ENCODE measurements around the gene DPCD. TPM values are rescaled to one million over a fixed set of nuclear protein-coding genes. Genes with fewer than 3 reads are reported as not detected.

The DPCD gene
- total RNA-seq, 1 donor from 2014 or later = 71.1 TPM

DNA sequence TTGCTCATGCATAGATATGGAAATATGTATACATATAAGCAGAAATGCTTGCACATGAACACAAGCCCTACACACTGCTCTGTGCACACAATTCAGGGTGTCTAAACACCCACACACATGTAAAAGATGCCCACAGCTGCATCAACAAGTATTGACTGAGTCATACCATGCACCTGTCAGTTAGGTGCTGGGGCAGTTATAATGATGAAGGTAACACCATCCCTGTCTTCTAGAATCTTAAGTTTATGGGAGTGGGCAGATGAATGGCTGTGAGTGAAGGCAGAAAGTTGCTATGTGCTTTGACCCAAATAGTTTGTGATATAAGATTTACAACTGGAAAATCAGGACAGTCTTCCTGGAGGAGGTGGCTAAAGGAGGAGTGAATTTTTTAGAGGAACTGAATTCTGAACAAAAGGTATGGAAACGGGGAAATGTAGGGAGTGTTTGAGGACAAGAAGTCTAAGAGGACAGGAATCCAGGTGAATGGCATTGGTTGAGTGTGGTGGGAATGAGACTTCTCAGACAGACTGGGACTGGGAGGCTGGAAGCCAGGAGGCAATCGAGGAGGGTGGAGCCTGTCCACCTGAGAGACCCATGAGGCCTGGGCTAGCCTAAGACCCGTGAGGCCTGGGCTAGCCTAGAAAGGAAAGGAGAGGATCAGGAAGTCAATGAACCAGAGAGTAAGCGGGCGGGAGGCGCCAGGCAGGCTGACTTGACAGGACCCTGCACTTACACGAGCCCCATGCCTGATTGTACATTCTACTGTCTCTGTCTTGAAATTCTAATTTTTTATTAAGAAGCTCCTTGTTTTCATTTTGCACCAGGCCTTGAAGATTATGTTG, 20.7 kb upstream of the DPCD start:
- H3K9ac ChIP-seq = no peak overlapping the region
- H3K79me2 ChIP-seq (ENCODE audit: low read depth) = no peaks in the 10 kb centered on the region
- no peaks in the 10 kb centered on the region for H3K36me3 ChIP-seq
- Mint-ChIP-seq H3K27me3 (ENCODE audit: insufficient read depth, low read depth) (peaks cover 40% of the 10 kb centered on the region), H3K4me3 (no peak overlapping the region), H3K36me3 (no peaks in the 10 kb centered on the region), H3K9me3 (no peaks in the 10 kb centered on the region), H3K27ac (no peak overlapping the region), H3K4me1 (peaks cover 16% of the 10 kb centered on the region)
- no peak overlapping the region for H3K27ac ChIP-seq
- peaks cover 79% of the 10 kb centered on the region for H3K27me3 ChIP-seq
- H3K4me3 ChIP-seq = no peak overlapping the region
- H3K4me2 ChIP-seq = no peak overlapping the region
- DNase-seq (ENCODE audit: low spot score) = no peak
- no peaks in the 10 kb centered on the region for H4K20me1 ChIP-seq (ENCODE audit: low read depth)
- H3K4me1 ChIP-seq = peaks cover 18% of the 10 kb centered on the region
- H2AFZ ChIP-seq (replicated peaks) = no peak overlapping the region
- no peak for TF ChIP-seq CTCF (IDR thresholded peaks at IDR 0.05)
- no peak for TF ChIP-seq EZH2phosphoT487 (IDR thresholded peaks at IDR 0.05)
- no peak for TF ChIP-seq EZH2 (IDR thresholded peaks at IDR 0.05)
- peaks cover 24% of the 10 kb centered on the region for H3F3A ChIP-seq (ENCODE audit: low read depth)
- H3K9me3 ChIP-seq (ENCODE audit: low read depth) = no peaks in the 10 kb centered on the region

DNA sequence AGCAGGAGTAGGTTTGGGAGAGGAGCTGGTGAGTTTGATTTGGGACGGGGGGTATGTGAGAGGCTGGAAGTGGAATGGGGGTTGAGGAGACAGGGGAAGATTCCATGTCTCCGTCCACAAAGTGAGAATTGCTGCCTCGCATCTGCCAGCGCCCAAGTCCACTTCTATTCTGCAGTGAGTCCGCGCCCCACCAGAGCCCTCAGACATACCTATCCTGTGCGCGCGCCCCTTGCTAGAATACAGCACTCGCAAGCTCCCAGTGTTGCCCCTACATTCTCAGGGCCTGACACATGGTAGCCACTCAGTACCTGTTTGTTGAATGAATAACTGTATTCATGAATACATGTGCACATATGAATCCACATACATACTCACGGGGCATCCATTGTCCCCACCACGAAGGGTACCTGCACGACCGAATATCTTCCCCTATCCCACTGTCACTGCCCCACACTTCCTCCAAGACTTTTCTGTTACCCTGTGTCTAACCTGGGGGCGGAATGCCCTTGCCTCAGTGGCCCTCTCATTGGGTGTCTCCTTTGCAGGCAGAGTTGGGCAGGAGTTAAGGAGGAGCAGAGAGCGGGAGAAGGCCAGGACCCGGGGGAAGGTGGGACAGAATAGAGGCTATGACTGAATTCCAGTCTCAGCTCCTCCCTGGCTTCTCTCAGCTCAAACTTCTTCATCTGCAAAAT, 19.9 kb upstream of the DPCD start:
- H3F3A ChIP-seq (ENCODE audit: low read depth) = peaks cover 24% of the 10 kb centered on the region
- H3K9ac ChIP-seq = no peak overlapping the region
- no peak overlapping the region for H2AFZ ChIP-seq (replicated peaks)
- no peak overlapping the region for H3K27ac ChIP-seq
- peaks cover 18% of the 10 kb centered on the region for H3K4me1 ChIP-seq
- no peaks in the 10 kb centered on the region for H3K9me3 ChIP-seq (ENCODE audit: low read depth)
- Mint-ChIP-seq H3K9me3 (no peaks in the 10 kb centered on the region), H3K27ac (no peak overlapping the region), H3K36me3 (no peaks in the 10 kb centered on the region), H3K27me3 (ENCODE audit: insufficient read depth, low read depth) (peaks cover 39% of the 10 kb centered on the region), H3K4me3 (no peak overlapping the region), H3K4me1 (peaks cover 16% of the 10 kb centered on the region)
- H4K20me1 ChIP-seq (ENCODE audit: low read depth) = no peaks in the 10 kb centered on the region
- TF ChIP-seq EZH2 (IDR thresholded peaks at IDR 0.05) = no peak
- TF ChIP-seq CTCF (IDR thresholded peaks at IDR 0.05) = no peak
- no peak for TF ChIP-seq EZH2phosphoT487 (IDR thresholded peaks at IDR 0.05)
- no peaks in the 10 kb centered on the region for H3K79me2 ChIP-seq (ENCODE audit: low read depth)
- no peak for DNase-seq (ENCODE audit: low spot score)
- no peak overlapping the region for H3K4me2 ChIP-seq
- H3K27me3 ChIP-seq = peaks cover 87% of the 10 kb centered on the region
- no peak overlapping the region for H3K4me3 ChIP-seq
- no peaks in the 10 kb centered on the region for H3K36me3 ChIP-seq

- no peaks in the 10 kb centered on the region for H3K36me3 Mint-ChIP-seq
- peak overlapping the region; percentile 83 for H2AFZ ChIP-seq (replicated peaks)
- no peak for DNase-seq (ENCODE audit: low spot score)
- no peaks in the 10 kb centered on the region for H3K79me2 ChIP-seq (ENCODE audit: low read depth)
- no peak overlapping the region for H3K27ac Mint-ChIP-seq
- H3K27me3 Mint-ChIP-seq (ENCODE audit: insufficient read depth, low read depth) = peaks cover 45% of the 10 kb centered on the region
- H3K27ac ChIP-seq = no peak overlapping the region
- H3K4me3 Mint-ChIP-seq = peak overlapping the region; percentile 67
- H3K36me3 ChIP-seq = no peaks in the 10 kb centered on the region
- H3K9ac ChIP-seq = no peak overlapping the region
- H3K9me3 Mint-ChIP-seq = no peaks in the 10 kb centered on the region
- H3F3A ChIP-seq (ENCODE audit: low read depth) = peaks cover 24% of the 10 kb centered on the region
- no peaks in the 10 kb centered on the region for H4K20me1 ChIP-seq (ENCODE audit: low read depth)
- H3K4me3 ChIP-seq = peak overlapping the region; percentile 53
- peaks cover 16% of the 10 kb centered on the region for H3K4me1 Mint-ChIP-seq
- no peaks in the 10 kb centered on the region for H3K9me3 ChIP-seq (ENCODE audit: low read depth)
- no peak for TF ChIP-seq EZH2phosphoT487 (IDR thresholded peaks at IDR 0.05)
- no peak for TF ChIP-seq EZH2 (IDR thresholded peaks at IDR 0.05)
- TF ChIP-seq CTCF (IDR thresholded peaks at IDR 0.05) = no peak
- peak overlapping the region; percentile 86 for H3K4me2 ChIP-seq
- peaks cover 18% of the 10 kb centered on the region for H3K4me1 ChIP-seq
- peaks cover 88% of the 10 kb centered on the region for H3K27me3 ChIP-seq
These were observed 18.8 kb upstream of the DPCD start for GRCh38 chr10:101569323-101569621.
